ENCODE data around the gene DEFB108B.
A peak's percentile ranks its signal among the peaks of the same experiment; 100 is the strongest.
"Not testable (repeated sequence)": the region's sequence is repeated elsewhere in the genome, so short reads cannot be mapped to it uniquely, and the experiment has no call there.

The DEFB108B gene, protein sequence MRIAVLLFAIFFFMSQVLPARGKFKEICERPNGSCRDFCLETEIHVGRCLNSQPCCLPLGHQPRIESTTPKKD

GRCh38 chr11:71832811-71833210 is at the start of gene DEFB108B:
TSS of gene DEFB108B (plus strand) at chr11:71833200. CDS start at chr11:71833200, 0 bp downstream.
- DNase-seq: not testable (repeated sequence)

DNA sequence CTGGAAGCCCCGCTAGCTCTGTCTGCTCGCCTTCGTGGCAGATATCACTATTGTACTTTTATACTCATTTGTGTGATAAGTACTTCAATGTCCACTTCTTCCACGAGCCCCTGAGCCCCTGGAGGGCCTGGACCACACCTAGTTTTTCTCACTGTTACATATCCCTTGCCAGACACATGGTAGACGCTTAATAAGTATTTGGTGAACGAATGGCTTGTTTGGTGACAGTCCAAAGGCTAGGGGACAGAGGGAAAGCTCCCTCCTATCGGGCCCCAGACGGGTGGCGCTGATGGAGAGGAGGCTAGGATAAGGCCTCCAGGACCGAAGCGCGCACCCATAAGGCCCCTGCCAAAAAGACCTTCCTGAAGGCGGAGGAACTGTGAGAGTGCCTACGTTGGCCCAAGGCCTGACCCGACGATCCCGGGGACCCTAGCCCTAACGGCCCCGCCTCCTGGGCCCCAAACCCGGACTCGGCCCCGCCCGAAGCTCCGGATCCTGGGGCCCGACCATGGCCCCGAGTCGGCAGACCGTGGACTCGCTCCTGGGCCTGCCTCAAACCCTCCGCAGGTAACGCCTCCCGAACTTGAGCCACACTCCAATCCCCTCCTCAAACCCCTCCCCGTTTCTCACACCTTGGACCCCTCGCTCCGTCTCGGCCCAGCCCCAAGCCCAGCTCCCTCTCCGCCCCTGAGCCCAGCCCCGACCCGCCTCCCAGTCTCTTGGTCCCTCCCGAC is 46.7 kb upstream of the DEFB108B start:
- not testable (repeated sequence) for DNase-seq

DNA sequence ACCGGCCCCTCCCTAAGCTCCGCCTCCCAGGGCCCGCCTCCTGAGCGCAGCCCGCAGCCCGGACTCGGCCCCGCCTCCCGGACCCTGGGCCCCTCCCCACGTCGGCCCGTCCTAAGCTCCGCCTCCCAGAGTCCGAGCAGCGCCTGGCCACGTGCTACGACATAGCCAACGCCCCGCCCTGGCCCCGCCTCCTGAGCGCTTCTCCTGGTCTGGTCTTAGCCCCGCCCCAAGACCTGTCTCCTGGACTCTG is 46.2 kb upstream of the DEFB108B start:
- DNase-seq: peak; percentile 98

DNA sequence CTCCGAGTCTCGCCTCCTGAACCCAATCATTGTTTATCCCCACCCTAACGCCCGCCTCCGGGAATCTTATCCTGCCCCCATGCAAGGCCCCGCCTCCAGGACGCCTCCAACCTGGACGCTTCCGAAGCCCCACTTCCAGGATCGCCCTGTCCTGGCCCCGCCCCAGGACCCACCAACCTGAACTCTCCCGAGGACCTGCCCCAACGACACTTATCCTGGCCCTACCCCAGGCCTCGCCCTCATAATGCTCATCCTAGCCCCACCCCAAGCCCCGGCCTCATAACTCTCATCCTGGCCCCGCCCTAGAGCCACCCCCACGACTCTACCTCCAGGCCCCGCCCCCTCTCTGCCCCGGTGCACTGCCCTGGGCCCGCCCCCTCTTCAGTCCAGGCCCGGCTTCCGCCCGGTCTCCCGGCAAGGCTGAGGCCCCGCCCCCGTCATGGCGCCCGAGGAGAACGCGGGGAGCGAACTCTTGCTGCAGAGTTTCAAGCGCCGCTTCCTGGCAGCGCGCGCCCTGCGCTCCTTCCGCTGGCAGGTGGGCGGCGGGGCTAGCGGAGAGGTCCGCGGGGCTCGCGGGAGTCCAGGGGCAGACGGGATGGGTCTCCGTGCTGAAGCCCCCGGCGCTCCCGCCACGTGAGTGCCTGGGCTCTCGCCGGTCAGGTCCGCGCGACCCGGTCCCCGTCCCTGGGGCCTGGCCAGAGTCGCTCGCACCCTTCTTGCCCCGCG is 45.7 kb upstream of the DEFB108B start:
- DNase-seq: peak; percentile 92

DNA sequence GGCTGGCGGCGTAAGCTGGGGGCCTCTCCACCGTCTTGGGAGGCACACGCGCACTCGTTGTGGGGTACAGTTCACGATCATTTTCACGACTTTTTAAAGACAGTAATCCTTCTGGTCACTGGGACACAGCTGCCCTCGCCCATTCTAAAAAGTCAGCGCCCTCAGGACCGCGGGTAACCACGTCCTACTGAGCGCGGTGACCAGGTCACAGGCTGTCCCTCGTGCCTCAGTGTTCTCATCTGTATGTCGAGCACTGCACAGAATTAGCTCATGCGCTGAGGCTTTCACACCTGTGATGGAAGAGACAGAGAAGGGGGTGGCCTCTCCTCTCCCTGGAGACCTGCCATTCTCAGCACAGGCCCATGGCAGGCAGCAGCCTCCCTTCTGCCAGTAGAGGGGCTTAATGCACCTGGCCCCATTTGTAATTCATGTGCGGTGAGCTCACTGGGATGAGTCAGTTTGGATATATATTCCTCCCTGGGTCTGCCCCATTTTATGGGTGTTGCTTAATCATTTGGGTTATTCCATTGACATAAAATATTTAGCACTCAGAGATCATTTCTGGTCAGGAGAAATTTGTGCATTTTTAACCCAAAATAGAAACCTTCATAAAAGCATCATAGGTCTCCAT is 45.1 kb upstream of the DEFB108B start:
- peak; percentile 18 for DNase-seq

DNA sequence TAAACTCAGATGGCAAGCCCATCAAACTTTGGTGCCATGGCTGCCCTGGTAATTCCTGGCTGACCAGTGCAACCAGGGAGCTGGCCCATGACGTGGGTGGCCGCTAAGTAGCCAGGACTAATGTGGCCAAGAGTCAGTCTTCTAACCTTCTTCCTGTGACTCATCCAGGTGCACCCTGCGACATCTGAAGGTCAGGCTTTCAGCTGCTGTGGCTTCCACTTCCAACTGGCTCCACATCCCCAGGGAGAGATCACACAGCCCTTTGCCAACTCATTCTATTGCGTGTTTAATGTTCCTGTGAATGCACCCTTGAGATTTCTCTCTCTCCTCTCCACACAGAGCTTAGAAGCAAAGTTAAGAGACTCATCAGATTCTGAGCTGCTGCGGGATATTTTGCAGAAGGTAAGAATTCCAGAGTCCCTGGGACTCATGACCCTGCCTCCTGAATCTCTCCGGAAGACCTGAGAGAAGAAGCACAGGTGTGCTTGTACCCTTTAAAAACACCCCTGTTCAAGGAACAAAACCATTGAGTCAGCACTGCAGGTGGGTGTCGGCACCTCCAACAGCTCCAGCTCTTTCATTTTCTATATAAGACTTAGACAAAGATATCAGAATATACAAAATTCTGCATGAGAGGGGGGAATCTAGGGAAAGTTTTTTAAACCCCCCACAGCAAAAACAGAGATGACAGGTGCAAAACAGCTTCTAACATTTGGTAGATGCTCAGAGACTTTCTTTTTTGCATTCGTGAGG is 43.4 kb upstream of the DEFB108B start:
- not testable (repeated sequence) for DNase-seq

GRCh38 chr11:71791111-71791510 is 41.9 kb upstream of the DEFB108B start:
- DNase-seq: not testable (repeated sequence)

DNA sequence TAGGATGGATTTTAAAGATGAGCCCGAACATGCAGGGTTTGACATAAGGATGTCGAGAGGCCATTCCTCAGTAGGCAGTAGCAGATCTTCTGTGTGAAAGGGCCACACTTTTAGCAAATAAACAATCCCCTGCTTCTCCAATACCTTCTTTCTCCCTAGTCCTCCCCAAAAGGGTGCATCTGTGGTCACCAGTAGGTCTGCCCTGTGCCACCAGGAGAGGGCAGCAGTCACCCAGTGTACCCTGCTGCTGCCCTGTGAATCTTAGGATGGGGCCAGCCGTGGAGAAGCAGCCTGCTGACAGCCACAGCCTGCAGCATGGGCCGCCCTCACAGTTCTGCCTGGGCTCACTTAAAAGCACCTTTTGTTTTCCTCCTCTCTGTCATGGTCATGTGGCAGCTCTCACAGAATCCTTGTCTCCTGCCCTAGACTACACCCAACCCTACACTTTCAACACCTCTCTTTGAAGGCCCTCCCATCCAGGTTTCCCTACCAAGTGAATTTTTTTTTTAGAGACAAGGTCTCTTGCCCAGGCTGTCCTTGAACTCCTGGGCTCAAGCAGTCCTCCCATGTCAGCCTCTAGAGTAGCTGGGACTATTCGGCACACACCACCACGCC is 40.3 kb upstream of the DEFB108B start:
- peak; percentile 55 for DNase-seq

- DNase-seq: not testable (repeated sequence)
Measured at GRCh38 chr11:71794386-71795040, 38.5 kb upstream of the DEFB108B start.

GRCh38 chr11:71795236-71795635 is 37.8 kb upstream of the DEFB108B start:
- DNase-seq: not testable (repeated sequence)

GRCh38 chr11:71796016-71796415 is 37.0 kb upstream of the DEFB108B start:
- DNase-seq: not testable (repeated sequence)

GRCh38 chr11:71796781-71797180 is 36.2 kb upstream of the DEFB108B start:
- not testable (repeated sequence) for DNase-seq

GRCh38 chr11:71799556-71800128 is 33.4 kb upstream of the DEFB108B start:
- not testable (repeated sequence) for DNase-seq

GRCh38 chr11:71800335-71800953 is 32.6 kb upstream of the DEFB108B start:
- peak; percentile 83 for DNase-seq

DNA sequence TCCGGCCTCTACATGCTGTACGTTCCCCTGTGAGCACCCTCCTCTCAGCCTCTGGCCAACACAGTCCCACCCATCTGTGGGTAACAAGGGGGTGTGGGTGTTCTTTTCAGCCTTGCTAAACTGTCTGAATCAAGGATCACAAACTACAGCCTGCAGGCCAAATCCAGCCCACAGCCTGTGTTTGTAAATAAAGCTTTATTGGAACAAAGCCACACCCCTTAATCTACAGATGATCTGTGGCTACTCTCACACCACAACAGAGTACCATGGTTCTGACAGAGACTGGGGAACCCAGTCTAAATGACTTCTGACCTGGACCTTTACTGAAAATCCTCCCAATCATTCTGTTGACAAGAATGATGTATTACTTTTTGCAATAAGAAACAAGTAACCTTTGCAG is 32.0 kb upstream of the DEFB108B start:
- not testable (repeated sequence) for DNase-seq

DNA sequence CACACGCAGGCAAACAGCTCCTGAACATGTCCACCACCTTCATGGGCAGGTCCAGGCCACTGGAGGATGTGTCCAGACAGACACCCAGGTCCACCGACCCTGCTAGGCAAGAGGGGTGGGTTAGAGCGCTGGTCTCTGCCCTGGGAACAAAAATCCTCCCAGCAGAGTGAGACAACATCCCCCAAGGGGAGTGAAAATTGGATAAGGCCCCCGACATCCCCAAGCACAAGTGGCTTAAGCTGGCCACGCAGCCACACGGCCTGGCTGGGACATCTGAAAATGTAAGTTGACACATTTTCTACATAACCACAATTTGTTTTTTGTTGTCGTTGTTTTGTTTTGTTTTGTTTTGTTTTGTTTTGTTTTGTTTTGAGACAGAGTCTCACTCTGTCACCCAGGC is 30.1 kb upstream of the DEFB108B start:
- DNase-seq: not testable (repeated sequence)

DNA sequence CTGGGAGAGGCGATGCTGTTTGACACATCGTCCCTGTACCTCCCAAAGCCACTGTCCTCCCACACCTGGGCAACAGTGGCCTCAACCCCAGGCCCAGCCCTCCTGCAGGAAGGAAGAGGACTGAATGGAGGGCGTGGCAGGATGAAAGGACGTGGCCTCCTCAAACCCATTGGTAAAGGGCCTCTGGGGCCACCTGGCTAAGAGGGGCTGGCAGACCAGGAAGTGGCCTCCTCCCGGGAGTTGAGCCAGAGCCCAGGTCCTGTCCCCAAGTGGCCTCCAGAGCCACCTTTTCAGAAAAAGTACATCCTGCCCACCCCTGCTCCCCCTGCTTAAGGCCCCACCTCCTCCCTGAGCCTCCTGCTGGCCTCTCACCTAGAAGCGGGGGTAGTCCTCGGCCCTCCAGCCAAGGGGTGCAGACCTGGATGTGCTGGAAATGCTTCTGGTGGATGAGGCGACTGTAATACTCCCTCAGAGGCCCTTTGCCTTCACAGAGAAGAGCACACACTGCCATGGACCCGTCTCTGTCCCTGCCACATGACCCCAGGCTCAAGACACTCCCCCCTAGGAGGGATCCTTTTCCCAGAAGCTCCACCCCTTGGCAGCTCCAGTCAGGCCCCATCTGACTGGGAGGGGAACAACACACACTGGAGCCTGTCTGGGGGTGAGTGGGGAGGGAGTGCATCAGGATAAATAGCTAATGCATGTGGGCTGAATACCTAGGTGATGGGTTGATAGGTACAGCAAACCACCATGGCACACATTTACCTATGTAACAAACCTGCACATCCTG is 28.6 kb upstream of the DEFB108B start:
- DNase-seq: not testable (repeated sequence)

DNA sequence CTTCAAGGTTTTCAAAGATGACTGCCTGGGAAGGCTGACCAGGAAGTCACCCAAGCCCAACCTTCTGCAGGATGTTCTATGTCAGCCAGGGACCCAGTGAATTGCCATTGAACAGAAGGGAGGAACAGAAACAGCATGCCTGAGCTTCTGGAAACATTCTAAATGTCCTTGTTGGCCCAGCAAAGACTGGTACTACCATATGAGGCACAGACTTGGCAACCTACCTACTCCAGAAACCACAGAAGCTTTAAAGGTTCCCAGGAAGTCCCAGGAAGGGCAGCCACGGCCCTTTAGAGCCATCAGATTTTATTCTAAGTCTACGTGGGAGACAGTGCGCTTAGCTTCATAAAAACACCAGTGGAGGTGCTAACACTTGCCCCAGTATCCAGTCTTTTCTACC is 20.5 kb upstream of the DEFB108B start:
- DNase-seq: not testable (repeated sequence)

GRCh38 chr11:71813481-71814355 is 19.3 kb upstream of the DEFB108B start:
- DNase-seq: peak; percentile 82
